DOHH2 (cell line): ENCODE data around the gene IGFBP1.

ENCODE experiments used
- H3F3A ChIP-seq: fragments of 200-600 bp; sonication (generic), shearing (Covaris generic); 2 replicates; pipeline ENCODE4 v1.6.0; 2016; ENCODE audit warnings: antibody characterized with exemption, mild to moderate bottlenecking; ENCODE audit not compliant: control insufficient read depth, insufficient read depth
- H3K27ac ChIP-seq: fragments of 200-600 bp; sonication (generic); 2 replicates; pipeline ENCODE4 v1.5.1; 2014; ENCODE audit warnings: low read depth, mild to moderate bottlenecking, low read length, moderate library complexity
- H3K27me3 ChIP-seq: fragments of 200-600 bp; sonication (generic); 2 replicates; pipeline ENCODE4 v1.6.1; 2014; ENCODE audit warnings: mild to moderate bottlenecking, low read length, mixed read lengths; ENCODE audit not compliant: control insufficient read depth
- H3K36me3 ChIP-seq: fragments of 200-600 bp; sonication (generic); 2 replicates; pipeline ENCODE4 v1.6.1; 2014; ENCODE audit warnings: mild to moderate bottlenecking, low read length, moderate library complexity, mixed read lengths; ENCODE audit not compliant: control insufficient read depth
- H3K4me1 ChIP-seq: fragments of 200-600 bp; sonication (generic); 2 replicates; pipeline ENCODE4 v1.6.1; 2014; ENCODE audit warnings: mild to moderate bottlenecking, low read length, mixed read lengths; ENCODE audit not compliant: control insufficient read depth
- H3K4me2 ChIP-seq: fragments of 200-600 bp; sonication (generic); 2 replicates; pipeline ENCODE4 v1.6.0; 2014; ENCODE audit warnings: mild to moderate bottlenecking, low read length, moderate library complexity
- H3K4me3 ChIP-seq: fragments of 200-600 bp; sonication (generic); 2 replicates; pipeline ENCODE4 v1.5.1; 2014; ENCODE audit warnings: mild to moderate bottlenecking, low read length, mixed read lengths
- H3K79me2 ChIP-seq: fragments of 200-600 bp; sonication (generic); 2 replicates; pipeline ENCODE4 v1.6.1; 2014; ENCODE audit warnings: mild to moderate bottlenecking, low read length, mixed read lengths; ENCODE audit not compliant: control insufficient read depth
- H3K9me2 ChIP-seq: fragments of 200-600 bp; sonication (generic); replicated peaks from 2 replicates; pipeline ENCODE4 v1.6.1; 2014; ENCODE audit warnings: mild to moderate bottlenecking, low read length, mixed read lengths; ENCODE audit not compliant: control insufficient read depth
- H3K9me3 ChIP-seq: fragments of 200-600 bp; sonication (generic); 2 replicates; pipeline ENCODE4 v1.6.1; 2014; ENCODE audit warnings: antibody characterized with exemption, low read length, mixed read lengths; ENCODE audit not compliant: control insufficient read depth, insufficient read depth
- H4K20me1 ChIP-seq: fragments of 200-600 bp; sonication (generic); 2 replicates; pipeline ENCODE4 v1.6.0; 2014; ENCODE audit warnings: low read depth, mild to moderate bottlenecking, antibody characterized with exemption, low read length, moderate library complexity; ENCODE audit not compliant: control insufficient read depth, insufficient read depth
- CTCF ChIP-seq: fragments of 200-600 bp; sonication (generic); IDR thresholded peaks from one replicate; pipeline ENCODE4 v1.5.1; 2014; ENCODE audit warnings: antibody characterized with exemption, mild to moderate bottlenecking, low read depth, low read length; ENCODE audit not compliant: poor library complexity, severe bottlenecking
- EZH2phosphoT487 ChIP-seq: fragments of 200-600 bp; sonication (generic); IDR thresholded peaks from 2 replicates; pipeline ENCODE4 v1.6.1; 2017; ENCODE audit warnings: borderline replicate concordance, mild to moderate bottlenecking, antibody characterized with exemption, low read length, moderate library complexity, mixed read lengths

The IGFBP1 gene

GRCh38 chr7:45867471-45867870 is 20.8 kb upstream of the IGFBP1 start:
- no peak overlapping the region for H3K4me3 ChIP-seq
- no peaks in the 10 kb centered on the region for H3K36me3 ChIP-seq
- no peaks in the 10 kb centered on the region for H3K9me3 ChIP-seq
- no peak overlapping the region for H3K4me2 ChIP-seq
- H3K9me2 ChIP-seq: no peaks in the 10 kb centered on the region
- H3K27me3 ChIP-seq: peaks cover 20% of the 10 kb centered on the region
- H3K4me1 ChIP-seq: no peaks in the 10 kb centered on the region
- no peak for TF ChIP-seq CTCF
- TF ChIP-seq EZH2phosphoT487: no peak
- H4K20me1 ChIP-seq: no peaks in the 10 kb centered on the region
- H3K79me2 ChIP-seq: no peaks in the 10 kb centered on the region
- H3K27ac ChIP-seq: no peak overlapping the region
- H3F3A ChIP-seq: no peaks in the 10 kb centered on the region

GRCh38 chr7:45869426-45869825 is 18.9 kb upstream of the IGFBP1 start:
- no peaks in the 10 kb centered on the region for H4K20me1 ChIP-seq
- no peaks in the 10 kb centered on the region for H3K9me2 ChIP-seq
- TF ChIP-seq EZH2phosphoT487 (no peak), CTCF (no peak)
- peaks cover 16% of the 10 kb centered on the region for H3K27me3 ChIP-seq
- H3K36me3 ChIP-seq: no peaks in the 10 kb centered on the region
- H3K79me2 ChIP-seq: no peaks in the 10 kb centered on the region
- no peaks in the 10 kb centered on the region for H3K4me1 ChIP-seq
- no peaks in the 10 kb centered on the region for H3F3A ChIP-seq
- no peaks in the 10 kb centered on the region for H3K9me3 ChIP-seq
- no peak overlapping the region for H3K4me2 ChIP-seq
- H3K27ac ChIP-seq: no peak overlapping the region
- H3K4me3 ChIP-seq: no peak overlapping the region

GRCh38 chr7:45872116-45873034 is 15.9 kb upstream of the IGFBP1 start:
- Histone ChIP-seq H3K36me3 (no peaks in the 10 kb centered on the region), H3K27me3 (peaks cover 16% of the 10 kb centered on the region), H3K9me3 (no peaks in the 10 kb centered on the region), H3F3A (no peaks in the 10 kb centered on the region), H3K27ac (no peak overlapping the region), H3K79me2 (no peaks in the 10 kb centered on the region), H3K4me2 (no peak overlapping the region), H3K4me3 (no peak overlapping the region), H4K20me1 (no peaks in the 10 kb centered on the region), H3K9me2 (no peaks in the 10 kb centered on the region), H3K4me1 (no peaks in the 10 kb centered on the region)
- TF ChIP-seq CTCF (peak; percentile 72), EZH2phosphoT487 (no peak)
